Measurements from ENCODE around the gene SLC10A7.
"Not testable (repeated sequence)": the region's sequence is repeated elsewhere in the genome, so short reads cannot be mapped to it uniquely, and the experiment has no call there.

The SLC10A7 gene

GRCh38 chr4:146436423-146437162 lies 85.1 kb downstream of the SLC10A7 start:
- DNase-seq = no peak

DNA sequence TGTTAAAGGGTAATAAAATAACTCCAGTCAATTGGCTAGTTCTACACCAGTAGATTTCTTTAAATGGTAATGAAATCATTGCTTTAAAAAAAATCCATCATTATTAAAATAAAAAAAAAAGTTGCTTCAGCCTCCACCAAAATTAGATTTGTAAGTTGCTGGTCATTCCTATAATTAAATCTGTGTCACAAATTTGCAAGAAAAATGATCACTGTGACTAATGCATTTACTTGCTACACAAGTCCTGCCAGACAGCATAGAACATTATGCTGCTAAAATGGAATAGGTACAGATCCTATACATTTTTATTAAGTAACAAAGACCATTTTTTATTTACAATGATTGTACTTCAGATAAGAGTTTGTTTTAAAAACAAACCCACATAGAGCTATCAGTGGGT lies 85.8 kb downstream of the SLC10A7 start:
- DNase-seq = no peak

DNA sequence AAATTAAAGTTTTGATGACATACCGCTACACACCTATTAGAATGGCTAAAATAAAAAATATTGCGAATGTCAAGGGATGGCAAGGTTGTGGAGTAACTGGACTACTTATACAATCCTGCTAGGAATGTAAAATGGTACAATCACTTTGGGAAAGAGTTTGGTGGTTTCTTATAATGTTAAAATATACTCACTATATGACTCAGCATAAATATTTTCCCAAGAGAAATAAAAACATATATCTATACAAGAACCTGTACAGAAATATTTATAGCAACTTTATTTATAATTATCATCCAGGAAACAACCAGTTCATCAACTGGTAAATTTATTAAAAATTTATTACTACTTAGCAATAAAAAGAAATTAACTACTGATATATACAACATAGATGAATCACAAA lies 89.7 kb downstream of the SLC10A7 start:
- DNase-seq = no peak

DNA sequence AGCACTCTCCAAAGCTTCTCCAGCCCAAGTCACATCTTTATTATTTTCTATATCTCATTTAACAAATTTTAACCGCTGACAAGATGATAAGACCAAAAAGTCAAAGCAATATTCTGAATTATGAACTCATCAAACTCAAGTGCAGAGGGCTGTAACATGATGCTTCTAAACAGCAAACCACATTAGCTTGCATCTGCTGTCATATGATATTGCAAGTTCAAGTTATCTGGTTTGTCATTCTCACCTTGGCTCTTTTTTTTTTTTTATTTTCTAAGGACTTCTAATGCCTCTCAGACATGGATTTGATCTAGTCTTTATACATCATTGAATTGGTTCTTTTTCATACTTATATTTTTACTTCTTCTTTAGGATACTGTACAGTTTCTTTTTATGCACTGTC lies 93.4 kb downstream of the SLC10A7 start:
- DNase-seq = no peak

DNA sequence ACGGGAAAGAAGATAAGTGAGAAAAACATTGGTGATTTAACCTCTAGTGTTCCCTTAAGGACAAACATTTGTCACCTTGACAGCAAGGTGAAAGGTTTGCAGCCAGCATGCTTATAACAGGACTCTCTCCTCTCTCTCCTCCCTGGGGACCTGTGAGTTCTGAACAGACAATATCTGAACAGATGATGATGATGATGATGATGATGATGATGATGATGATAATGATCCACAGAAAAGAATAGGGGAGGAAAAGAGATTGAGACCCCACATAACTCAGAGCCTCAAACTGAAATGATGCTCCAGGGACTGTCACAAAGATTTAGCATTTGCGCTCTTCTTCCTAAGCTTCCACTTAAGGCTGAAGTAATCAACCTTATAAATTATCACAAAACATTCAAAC lies 103.9 kb downstream of the SLC10A7 start:
- no peak for DNase-seq

GRCh38 chr4:146415829-146416228 lies 105.9 kb downstream of the SLC10A7 start:
- no peak for DNase-seq

GRCh38 chr4:146407669-146408084 lies 114.1 kb downstream of the SLC10A7 start:
- no peak for DNase-seq

GRCh38 chr4:146407257-146407656 lies 114.5 kb downstream of the SLC10A7 start:
- DNase-seq = no peak

DNA sequence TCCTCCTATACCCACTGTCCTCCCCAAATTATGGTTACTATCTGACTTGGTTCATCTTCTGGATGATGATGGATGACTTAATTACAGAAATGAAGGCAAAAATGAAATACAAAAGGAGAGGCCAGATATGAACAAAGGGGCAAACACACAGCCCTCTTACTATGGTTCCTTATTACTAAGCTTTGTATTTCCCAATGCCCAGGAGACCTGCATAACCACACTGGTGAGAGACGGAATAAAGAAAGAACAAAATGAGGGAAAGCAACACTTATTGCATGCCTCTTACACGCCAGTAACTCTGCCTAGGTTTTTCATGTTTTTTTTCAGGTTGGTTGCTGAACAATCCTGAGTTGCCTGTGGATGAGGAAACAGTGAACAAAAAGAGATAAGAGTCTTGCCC lies 120.5 kb downstream of the SLC10A7 start:
- DNase-seq = peak; percentile 35

DNA sequence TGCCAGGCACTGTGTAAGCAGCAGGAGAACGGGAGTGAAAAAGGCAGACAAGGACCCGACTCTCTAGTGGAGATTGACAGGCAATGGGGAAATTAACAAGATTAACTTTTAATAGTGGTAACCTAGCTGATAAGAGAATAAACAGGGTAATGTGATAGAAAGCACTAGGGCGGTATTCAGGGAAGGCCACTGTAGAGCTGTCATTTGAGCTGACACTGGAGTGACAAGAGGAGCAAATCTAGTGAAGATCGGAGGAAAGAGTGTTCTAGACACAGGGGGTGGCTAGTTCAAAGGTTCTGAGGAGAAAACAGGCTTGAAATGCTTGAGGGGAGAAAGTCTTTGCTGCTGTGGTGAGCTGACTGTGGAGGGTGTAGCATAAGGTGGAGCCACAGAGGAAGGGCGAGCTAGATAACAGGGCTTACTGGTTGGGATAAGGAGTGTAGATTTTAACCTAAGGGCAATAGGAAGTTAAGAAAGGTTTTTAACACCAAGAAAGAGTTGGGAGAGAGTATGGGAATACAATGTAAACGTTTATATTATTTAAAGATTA lies 122.8 kb downstream of the SLC10A7 start:
- DNase-seq = no peak

- peak; percentile 49 for DNase-seq
Observed at GRCh38 chr4:146398404-146398803, 123.3 kb downstream of the SLC10A7 start.

- no peak for DNase-seq
Observed at GRCh38 chr4:146389561-146389960, 132.2 kb downstream of the SLC10A7 start.

- no peak for DNase-seq
Observed at GRCh38 chr4:146382194-146382593, 139.5 kb downstream of the SLC10A7 start.

DNA sequence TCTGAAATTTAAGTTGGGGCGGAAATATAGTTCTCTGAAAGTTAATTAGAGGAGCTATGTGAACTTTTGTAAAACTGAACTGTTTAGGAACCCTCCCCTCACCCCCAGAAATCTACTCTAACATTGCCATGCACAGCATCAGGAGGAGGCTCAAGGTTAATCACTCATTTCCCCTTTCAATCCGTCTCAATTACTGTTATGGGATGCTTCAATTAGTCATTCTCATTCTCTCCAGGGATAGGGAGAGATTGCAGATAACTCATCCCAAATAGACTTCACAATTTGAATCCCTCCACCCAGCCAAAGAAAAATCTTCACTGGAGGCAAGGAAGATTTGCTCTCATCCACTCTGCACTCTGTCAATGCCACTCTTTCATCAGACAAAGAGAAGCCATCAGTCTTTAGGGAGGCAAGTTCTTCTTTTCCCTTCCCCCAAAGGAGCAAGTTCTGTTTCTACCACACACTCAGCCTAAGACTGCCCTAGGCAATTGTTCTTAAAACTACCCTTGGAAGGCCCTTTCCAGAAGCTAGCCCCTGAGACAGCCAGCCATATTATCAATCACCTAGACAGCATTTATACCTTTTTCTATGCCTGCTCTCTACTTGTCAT lies 140.4 kb downstream of the SLC10A7 start:
- DNase-seq = peak; percentile 45

GRCh38 chr4:146379744-146380143 lies 142.0 kb downstream of the SLC10A7 start:
- DNase-seq = peak; percentile 16

- no peak for DNase-seq
Observed at GRCh38 chr4:146371812-146372211, 149.9 kb downstream of the SLC10A7 start.

- DNase-seq = peak; percentile 14
Observed at GRCh38 chr4:146370841-146371240, 150.9 kb downstream of the SLC10A7 start.

- no peak for DNase-seq
Observed at GRCh38 chr4:146369446-146369845, 152.3 kb downstream of the SLC10A7 start.

DNA sequence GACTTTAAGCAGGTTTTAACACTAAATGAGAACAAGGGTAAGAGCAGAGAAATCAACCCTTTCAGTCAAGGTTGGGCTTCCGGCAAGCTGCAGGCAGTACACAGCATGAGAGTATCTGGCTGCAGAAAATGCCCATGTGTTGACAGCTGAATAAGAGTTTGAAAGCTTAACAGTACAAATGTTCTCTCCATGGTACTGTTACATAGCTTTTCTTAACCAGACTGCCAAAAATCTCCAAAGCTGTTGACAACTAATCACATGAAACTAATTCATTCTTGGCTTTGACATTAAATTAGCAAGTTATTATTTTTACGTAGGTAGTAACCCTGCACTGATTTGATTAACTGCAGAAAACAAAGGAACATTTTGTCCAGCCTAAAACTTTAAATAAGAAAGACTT lies 153.5 kb downstream of the SLC10A7 start:
- DNase-seq = peak; percentile 27

GRCh38 chr4:146367347-146367746 lies 154.4 kb downstream of the SLC10A7 start:
- DNase-seq = no peak

DNA sequence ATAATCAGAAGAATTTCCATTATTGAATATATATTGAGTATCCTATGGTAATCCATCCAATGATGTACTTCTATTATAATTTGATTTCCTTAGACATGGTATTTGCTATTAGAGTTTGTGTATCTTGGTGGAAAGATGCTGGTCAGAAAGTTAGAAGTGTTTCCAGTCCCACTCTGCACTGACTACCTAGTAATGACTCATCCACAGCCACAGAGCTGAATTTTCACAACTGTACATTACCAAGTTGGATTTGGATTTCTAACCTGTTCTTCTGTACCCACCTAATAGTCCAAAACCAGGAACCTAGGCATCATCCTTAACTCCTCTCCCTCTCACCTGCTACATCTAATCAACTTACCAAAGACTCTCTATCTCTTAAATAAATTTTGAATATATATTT lies 162.0 kb downstream of the SLC10A7 start:
- DNase-seq = no peak

DNA sequence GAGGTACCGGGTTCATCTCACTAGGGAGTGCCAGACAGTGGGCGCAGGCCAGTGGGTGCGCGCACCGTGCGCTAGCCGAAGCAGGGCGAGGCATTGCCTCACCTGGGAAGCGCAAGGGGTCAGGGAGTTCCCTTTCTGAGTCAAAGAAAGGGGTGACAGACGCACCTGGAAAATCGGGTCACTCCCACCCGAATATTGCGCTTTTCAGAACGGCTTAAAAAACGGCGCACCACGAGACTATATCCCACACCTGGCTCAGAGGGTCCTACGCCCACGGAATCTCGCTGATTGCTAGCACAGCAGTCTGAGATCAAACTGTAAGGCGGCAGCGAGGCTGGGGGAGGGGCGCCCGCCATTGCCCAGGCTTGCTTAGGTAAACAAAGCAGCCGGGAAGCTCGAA lies 171.6 kb downstream of the SLC10A7 start:
- not testable (repeated sequence) for DNase-seq

GRCh38 chr4:146349306-146349705 lies 172.4 kb downstream of the SLC10A7 start:
- no peak for DNase-seq

DNA sequence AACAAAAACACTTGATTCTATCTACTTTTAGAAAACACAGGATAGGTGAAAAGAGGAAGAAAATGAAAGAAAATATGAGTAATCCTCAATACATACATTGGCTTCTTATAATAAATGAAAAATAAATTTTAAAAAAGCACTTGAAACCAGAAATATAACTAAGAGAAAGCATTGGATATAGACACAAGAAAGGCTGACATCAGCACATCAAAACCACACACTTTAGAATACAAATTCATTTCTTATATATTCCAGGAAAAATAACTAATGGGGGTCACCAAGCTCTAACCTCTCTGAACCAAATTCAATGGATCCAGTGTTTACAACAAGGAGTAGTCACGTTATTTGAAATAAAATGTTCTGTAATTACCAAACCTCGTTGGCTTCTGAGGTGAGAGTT lies 173.9 kb downstream of the SLC10A7 start:
- DNase-seq = no peak

DNA sequence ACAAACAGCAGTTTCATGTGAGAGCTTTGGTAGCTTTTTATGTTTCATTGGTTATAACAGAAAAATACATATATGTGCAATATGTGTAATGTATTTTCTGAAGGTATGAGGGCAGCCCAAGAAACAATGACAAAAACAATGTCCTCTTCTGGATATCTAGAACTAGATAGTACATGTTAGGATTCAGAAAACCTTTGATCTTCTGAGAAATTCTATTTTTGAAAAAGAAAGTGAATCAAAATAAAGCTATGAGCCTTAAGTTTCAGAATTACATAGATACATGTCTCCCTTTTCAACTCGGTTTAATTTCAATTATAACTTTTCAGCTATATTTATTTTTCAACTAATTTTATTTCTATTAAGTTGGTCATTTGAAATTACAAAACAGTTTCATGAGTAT lies 175.5 kb downstream of the SLC10A7 start:
- DNase-seq = no peak

All from fibroblast of upper back skin (primary cell).